ENCODE measurements around the gene TMEM259. TPM values are rescaled to one million over a fixed set of nuclear protein-coding genes. Genes with fewer than 3 reads are reported as not detected.

TMEM259 gene
- total and polyA plus RNA-seq, 9 of the 15 experiments (the other 6 are each of a cell fraction or from before 2014, with no cell fraction given) = 0.52 to 231 (median 63.6) TPM

- no peak for TF ChIP-seq ZNF407 (IDR thresholded peaks at IDR 0.05; ENCODE audit: low read depth)
- TF ChIP-seq, protein P1, sequence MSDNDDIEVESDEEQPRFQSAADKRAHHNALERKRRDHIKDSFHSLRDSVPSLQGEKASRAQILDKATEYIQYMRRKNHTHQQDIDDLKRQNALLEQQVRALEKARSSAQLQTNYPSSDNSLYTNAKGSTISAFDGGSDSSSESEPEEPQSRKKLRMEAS (CRISPR knock-in tag; IDR thresholded peaks at IDR 0.05) = 0 out of 2 replicates have a peak, but pooled peaks have one; percentile 22
- TF ChIP-seq KDM1A (IDR thresholded peaks at IDR 0.05) = no peak
- no peak for TF ChIP-seq NCOR1 (IDR thresholded peaks at IDR 0.05)
- 0 out of 2 replicates have a peak, but pooled peaks have one; percentile 43 for TF ChIP-seq POLR2A (conservative IDR thresholded peaks at IDR 0.05)
- TF ChIP-seq FOXA1 (IDR thresholded peaks at IDR 0.05; ENCODE audit: borderline replicate concordance) = no peak
- TF ChIP-seq FOXK1 (CRISPR knock-in tag; IDR thresholded peaks at IDR 0.05; ENCODE audit: borderline replicate concordance) = 0 out of 2 replicates have a peak, but pooled peaks have one; percentile 26
- TF ChIP-seq MTA3 (IDR thresholded peaks at IDR 0.05; ENCODE audit: borderline replicate concordance) = no peak
These were observed 31.4 kb downstream of the TMEM259 start (continued) for GRCh38 chr19:989381-990081.
